ENCODE data around the gene SF3B4.

- no peak for TF ChIP-seq CTCF (IDR thresholded peaks at IDR 0.05; ENCODE audit: low read depth, low read length, missing input control)
- TF ChIP-seq RAD21 (IDR thresholded peaks at IDR 0.05), result no peak
- TF ChIP-seq MAX (IDR thresholded peaks at IDR 0.05), result no peak
- TF ChIP-seq GABPA (IDR thresholded peaks at IDR 0.05 in 1 of 2, conservative IDR thresholded peaks at IDR 0.05 in 1 of 2), result no peak
- no peak for TF ChIP-seq REST (IDR thresholded peaks at IDR 0.05)
- TF ChIP-seq ZBTB33 (IDR thresholded peaks at IDR 0.05), result no peak
- TF ChIP-seq TAF1 (conservative IDR thresholded peaks at IDR 0.05), result no peak
- TF ChIP-seq RXRA (IDR thresholded peaks at IDR 0.05), result no peak
- no peak for TF ChIP-seq FOXA1 (IDR thresholded peaks at IDR 0.05)
- TF ChIP-seq JUND (IDR thresholded peaks at IDR 0.05), result no peak
These were observed 43.9 kb downstream of the SF3B4 start for GRCh38 chr1:149883598-149884247.

All from liver (tissue), 3 donors.